GDM1 (cell line): ENCODE measurements around the gene TPRKB.
"Not testable (repeated sequence)": the region's sequence is repeated elsewhere in the genome, so short reads cannot be mapped to it uniquely, and the experiment has no call there.

ENCODE experiments used
- DNase-seq: peaks from one replicate; lab custom pipeline; 2025; lab: John Stamatoyannopoulos, UW

The TPRKB gene

GRCh38 chr2:73739101-73739500, 2.0 kb upstream of the TPRKB start:
- DNase-seq = no peak

- no peak for DNase-seq
Measured at GRCh38 chr2:73736378-73736777, 767 bp downstream of the TPRKB start.

GRCh38 chr2:73730810-73731209, 6.3 kb downstream of the TPRKB start:
- DNase-seq = no peak

- no peak for DNase-seq
Measured at GRCh38 chr2:73728711-73729110, 8.4 kb downstream of the TPRKB start.

GRCh38 chr2:73728043-73728442, 9.1 kb downstream of the TPRKB start:
- DNase-seq = no peak

GRCh38 chr2:73726657-73727056, 10.5 kb downstream of the TPRKB start:
- not testable (repeated sequence) for DNase-seq

GRCh38 chr2:73718851-73719621, 18.1 kb downstream of the TPRKB start:
- no peak for DNase-seq

GRCh38 chr2:73718421-73718820, 18.7 kb downstream of the TPRKB start:
- DNase-seq = no peak

GRCh38 chr2:73717695-73718094, 19.4 kb downstream of the TPRKB start:
- not testable (repeated sequence) for DNase-seq

GRCh38 chr2:73717251-73717606, 19.9 kb downstream of the TPRKB start:
- no peak for DNase-seq

- DNase-seq = no peak
Measured at GRCh38 chr2:73716543-73717250, 20.4 kb downstream of the TPRKB start.

- no peak for DNase-seq
Measured at GRCh38 chr2:73714091-73714490, 23.1 kb downstream of the TPRKB start.

- no peak for DNase-seq
Measured at GRCh38 chr2:73708527-73708926, 28.6 kb downstream of the TPRKB start.

GRCh38 chr2:73707636-73708035, 29.5 kb downstream of the TPRKB start:
- no peak for DNase-seq

- DNase-seq = no peak
Measured at GRCh38 chr2:73707058-73707457, 30.1 kb downstream of the TPRKB start.

- DNase-seq = no peak
Measured at GRCh38 chr2:73705091-73705490, 32.1 kb downstream of the TPRKB start.

GRCh38 chr2:73704285-73704684, 32.9 kb downstream of the TPRKB start:
- no peak for DNase-seq

- no peak for DNase-seq
Measured at GRCh38 chr2:73703675-73704074, 33.5 kb downstream of the TPRKB start.

GRCh38 chr2:73702852-73703493, 34.2 kb downstream of the TPRKB start:
- not testable (repeated sequence) for DNase-seq

GRCh38 chr2:73701968-73702665, 35.0 kb downstream of the TPRKB start:
- no peak for DNase-seq

GRCh38 chr2:73701448-73701765, 35.7 kb downstream of the TPRKB start:
- DNase-seq = not testable (repeated sequence)

GRCh38 chr2:73700661-73701447, 36.3 kb downstream of the TPRKB start:
- DNase-seq = peak; percentile 27
